RPMI8226 (cell line): Measurements from ENCODE around the gene CFAP97.
"Not testable (repeated sequence)": the region's sequence is repeated elsewhere in the genome, so short reads cannot be mapped to it uniquely, and the experiment has no call there.

Source experiments
- DNase-seq: peaks from one replicate; pipeline ENCODE4 v3.0.0-alpha.2; 2015

The CFAP97 gene

GRCh38 chr4:185138161-185138560, 65.6 kb downstream of the CFAP97 start:
- no peak for DNase-seq

- no peak for DNase-seq
Measured at GRCh38 chr4:185137233-185137925, 66.4 kb downstream of the CFAP97 start.

GRCh38 chr4:185134307-185134869, 69.4 kb downstream of the CFAP97 start:
- DNase-seq, result peak; percentile 53

GRCh38 chr4:185128272-185129119, 75.3 kb downstream of the CFAP97 start:
- no peak for DNase-seq

- no peak for DNase-seq
Measured at GRCh38 chr4:185127021-185127925, 76.5 kb downstream of the CFAP97 start.

GRCh38 chr4:185124006-185124405, 79.8 kb downstream of the CFAP97 start:
- DNase-seq, result no peak

- no peak for DNase-seq
Measured at GRCh38 chr4:185122681-185123345, 81.0 kb downstream of the CFAP97 start.

GRCh38 chr4:185120631-185120946, 83.2 kb downstream of the CFAP97 start:
- DNase-seq, result no peak

- DNase-seq, result no peak
Measured at GRCh38 chr4:185119927-185120630, 83.7 kb downstream of the CFAP97 start.

GRCh38 chr4:185119467-185119866, 84.3 kb downstream of the CFAP97 start:
- DNase-seq, result not testable (repeated sequence)

GRCh38 chr4:185118876-185119275, 84.9 kb downstream of the CFAP97 start:
- no peak for DNase-seq

- no peak for DNase-seq
Measured at GRCh38 chr4:185117300-185117934, 86.4 kb downstream of the CFAP97 start.

- DNase-seq, result peak; percentile 50
Measured at GRCh38 chr4:185115827-185116232, 88.0 kb downstream of the CFAP97 start.

GRCh38 chr4:185113340-185113739, 90.5 kb downstream of the CFAP97 start:
- DNase-seq, result no peak

- no peak for DNase-seq
Measured at GRCh38 chr4:185112104-185112503, 91.7 kb downstream of the CFAP97 start.

- DNase-seq, result no peak
Measured at GRCh38 chr4:185110375-185110823, 93.4 kb downstream of the CFAP97 start.

GRCh38 chr4:185109736-185110135, 94.1 kb downstream of the CFAP97 start:
- no peak for DNase-seq
